GM23338 (cell line): Measurements from ENCODE around the gene C1orf198. TPM values are rescaled to one million over a fixed set of nuclear protein-coding genes. Genes with fewer than 3 reads are reported as not detected.

Source experiments
- ATAC-seq: fragments of 200-7000 bp; cut with Tn5 transposase; 3 replicates; pipeline ENCODE4 v1.9.1; 2020
- DNase-seq: peaks from one replicate; pipeline ENCODE4 v3.0.0-alpha.2; 2015; ENCODE audit warnings: low spot score
- H2AFZ ChIP-seq: fragments of 200-600 bp; sonication (generic); 2 replicates; pipeline ENCODE4 v1.8.0; 2016; ENCODE audit warnings: antibody characterized with exemption, mild to moderate bottlenecking, moderate library complexity
- H3F3A ChIP-seq: fragments of 200-600 bp; sonication (generic); replicated peaks from 2 replicates; pipeline ENCODE4 v1.8.0; 2017; ENCODE audit warnings: antibody characterized with exemption, mixed run types, low read depth
- H3K27ac ChIP-seq: fragments of 200-600 bp; sonication (generic); 2 replicates; pipeline ENCODE4 v1.6.1; 2016; ENCODE audit warnings: low read depth
- H3K27me3 ChIP-seq: fragments of 200-600 bp; sonication (generic); 2 replicates; pipeline ENCODE4 v1.8.0; 2016; ENCODE audit warnings: mild to moderate bottlenecking, mixed run types, moderate library complexity; ENCODE audit not compliant: insufficient read depth
- H3K36me3 ChIP-seq: fragments of 200-600 bp; sonication (generic); 2 replicates; pipeline ENCODE4 v1.8.0; 2016; ENCODE audit warnings: mild to moderate bottlenecking; ENCODE audit not compliant: insufficient read depth
- H3K4me1 ChIP-seq: fragments of 200-600 bp; sonication (generic); 2 replicates; pipeline ENCODE4 v1.8.0; 2016; ENCODE audit warnings: mild to moderate bottlenecking, moderate library complexity; ENCODE audit not compliant: insufficient read depth
- H3K4me2 ChIP-seq: fragments of 200-600 bp; sonication (generic); 2 replicates; pipeline ENCODE4 v1.7.1; 2017; ENCODE audit warnings: mixed run types
- H3K4me3 ChIP-seq: fragments of 200-600 bp; sonication (generic); 2 replicates; pipeline ENCODE4 v1.6.1; 2016; ENCODE audit warnings: mixed run types
- H3K79me2 ChIP-seq: fragments of 200-600 bp; sonication (generic); replicated peaks from 2 replicates; pipeline ENCODE4 v1.8.0; 2017; ENCODE audit warnings: mild to moderate bottlenecking; ENCODE audit not compliant: insufficient read depth
- H3K9me2 ChIP-seq: fragments of 200-600 bp; sonication (generic); 2 replicates; pipeline ENCODE4 v1.8.0; 2017; ENCODE audit not compliant: insufficient read depth
- H4K20me1 ChIP-seq: fragments of 200-600 bp; sonication (generic); replicated peaks from 2 replicates; pipeline ENCODE4 v1.8.0; 2017; ENCODE audit warnings: mild to moderate bottlenecking; ENCODE audit not compliant: insufficient read depth
- H3K27ac Mint-ChIP-seq: 2 replicates; pipeline ENCODE4 v1.8.0; 2020; ENCODE audit warnings: inconsistent platforms, mild to moderate bottlenecking, moderate library complexity, mixed read lengths
- H3K27me3 Mint-ChIP-seq: 3 replicates; pipeline ENCODE4 v1.8.0; 2022; ENCODE audit warnings: low read depth, mild to moderate bottlenecking, moderate library complexity, mixed read lengths, inconsistent platforms; ENCODE audit not compliant: insufficient read depth, poor library complexity
- H3K36me3 Mint-ChIP-seq: 3 replicates; pipeline ENCODE4 v1.8.0; 2021; ENCODE audit warnings: low read depth, mild to moderate bottlenecking, inconsistent platforms, moderate library complexity, mixed read lengths
- H3K4me1 Mint-ChIP-seq: 3 replicates; pipeline ENCODE4 v1.8.0; 2020; ENCODE audit warnings: mild to moderate bottlenecking, inconsistent platforms, mixed read lengths
- H3K4me3 Mint-ChIP-seq: 3 replicates; pipeline ENCODE4 v1.8.0; 2021; ENCODE audit warnings: moderate library complexity, mild to moderate bottlenecking, inconsistent platforms, mixed read lengths
- H3K9me3 Mint-ChIP-seq: 3 replicates; pipeline ENCODE4 v1.8.0; 2020; ENCODE audit warnings: moderate library complexity, mild to moderate bottlenecking, inconsistent platforms, mixed read lengths
- CREB1 ChIP-seq: fragments of 250-450 bp; sonication (Bioruptor Pico); IDR thresholded peaks from 2 replicates; pipeline ENCODE4 v1.5.0; 2020; ENCODE audit warnings: low read depth, mild to moderate bottlenecking, moderate library complexity
- ETS1 ChIP-seq: IDR thresholded peaks from 2 replicates; pipeline ENCODE4 v1.6.1; 2016; ENCODE audit warnings: antibody characterized with exemption
- EZH2 ChIP-seq: fragments of 200-600 bp; sonication (generic); IDR thresholded peaks from one replicate; pipeline ENCODE4 v1.8.0; 2017; ENCODE audit warnings: antibody characterized with exemption, mild to moderate bottlenecking, low read depth; ENCODE audit not compliant: unreplicated experiment
- EZH2phosphoT487 ChIP-seq: fragments of 200-600 bp; sonication (generic); IDR thresholded peaks from one replicate; pipeline ENCODE4 v1.8.1; 2018; ENCODE audit warnings: antibody characterized with exemption; ENCODE audit not compliant: unreplicated experiment
- JUNB ChIP-seq: IDR thresholded peaks from one replicate; pipeline ENCODE4 v1.6.1; 2016; ENCODE audit warnings: antibody characterized with exemption; ENCODE audit not compliant: unreplicated experiment
- NANOG ChIP-seq: IDR thresholded peaks from 2 replicates; pipeline ENCODE4 v1.6.1; 2016; ENCODE audit warnings: antibody characterized with exemption, borderline replicate concordance
- POLR2AphosphoS5 ChIP-seq: IDR thresholded peaks from 2 replicates; pipeline ENCODE4 v1.6.1; 2016; ENCODE audit warnings: antibody characterized with exemption, low read depth
- STAT1 ChIP-seq: IDR thresholded peaks from one replicate; pipeline ENCODE4 v1.6.1; 2016; ENCODE audit warnings: antibody characterized with exemption; ENCODE audit not compliant: unreplicated experiment
- ZNF114 ChIP-seq: fragments of 250-450 bp; sonication (Bioruptor Pico); IDR thresholded peaks from 2 replicates; pipeline ENCODE4 v1.5.0; 2020; ENCODE audit warnings: mild to moderate bottlenecking, moderate library complexity
- ZNF331 ChIP-seq: fragments of 250-450 bp; sonication (Bioruptor Pico); IDR thresholded peaks from 2 replicates; pipeline ENCODE4 v1.5.0; 2020; ENCODE audit warnings: low read depth, mild to moderate bottlenecking, moderate library complexity
- ZNF462 ChIP-seq: fragments of 250-450 bp; sonication (Bioruptor Pico); IDR thresholded peaks from 2 replicates; pipeline ENCODE4 v1.5.0; 2020; ENCODE audit warnings: mild to moderate bottlenecking, moderate library complexity
- polyA plus RNA-seq: library from polyadenylated mRNA; unstranded; fragments of >200 nt; fragmentation: Nextera tagmentation; extraction: Ambion mirVana; gene quantifications from 2 replicates; pipeline ENCODE4 v1.2.1, GENCODE V29; 2016
- total RNA-seq: library from RNA; depleted of rRNA; stranded (reverse); fragments of >200 nt; shearing (Covaris generic); gene quantifications from 2 replicates; pipeline ENCODE4 v1.2.3, GENCODE V29; 2014
- TF ChIP-seq, protein P1 (sequence below), 2 experiments: fragments of 200-600 bp in 1 of 2; sonication (generic) in 1 of 2; conservative IDR thresholded peaks; 2 replicates each; pipeline versions ENCODE4 v1.5.1 to v1.6.1; 2016 to 2017; ENCODE audit warnings: antibody characterized with exemption in 2 of 2, low read depth in 2 of 2, mild to moderate bottlenecking in 2 of 2, moderate library complexity in 1 of 2
- TF ChIP-seq, protein P2 (sequence below): IDR thresholded peaks from one replicate; pipeline ENCODE4 v1.6.1; 2018; ENCODE audit warnings: antibody characterized with exemption; ENCODE audit not compliant: unreplicated experiment

C1orf198 gene
- total and polyA plus RNA-seq, 2 experiments from 2014 or later: 14.9 to 46.6 TPM

DNA sequence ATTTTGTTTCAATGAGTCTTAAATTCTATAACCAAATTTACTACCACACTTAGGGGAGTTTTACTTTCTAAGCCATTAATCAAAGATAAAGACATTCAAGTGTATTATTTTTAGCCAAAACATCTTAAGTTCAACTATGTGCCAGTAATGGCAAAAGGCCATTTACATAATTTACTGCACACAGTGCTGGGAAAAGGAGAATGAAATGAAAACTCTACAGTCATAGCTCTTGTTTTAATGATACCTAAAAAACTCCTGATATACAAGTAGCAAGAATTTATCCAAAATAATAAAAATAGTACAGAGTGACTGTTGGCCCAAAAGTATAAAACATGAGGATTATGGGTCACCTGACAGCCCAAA is 42.4 kb upstream of the C1orf198 start:
- Histone ChIP-seq H3K27me3 (no peaks in the 10 kb centered on the region), H3K9me2 (no peaks in the 10 kb centered on the region), H2AFZ (no peak overlapping the region), H3K79me2 (no peaks in the 10 kb centered on the region), H3F3A (no peaks in the 10 kb centered on the region), H3K36me3 (no peaks in the 10 kb centered on the region), H3K4me2 (no peak overlapping the region), H3K4me3 (no peak overlapping the region), H3K4me1 (no peaks in the 10 kb centered on the region), H3K27ac (no peak overlapping the region), H4K20me1 (no peaks in the 10 kb centered on the region)
- no peak overlapping the region for H3K27ac Mint-ChIP-seq
- no peaks in the 10 kb centered on the region for H3K4me1 Mint-ChIP-seq
- no peaks in the 10 kb centered on the region for H3K27me3 Mint-ChIP-seq
- DNase-seq (no peak), ATAC-seq (no peak)
- TF ChIP-seq ZNF462 (no peak), STAT1 (no peak), NANOG (no peak), EZH2phosphoT487 (no peak), EZH2 (no peak), JUNB (no peak), ZNF331 (CRISPR knock-in tag) (no peak), CREB1 (no peak), ETS1 (no peak), POLR2AphosphoS5 (no peak), ZNF114 (CRISPR knock-in tag) (no peak)
- TF ChIP-seq, protein P1, sequence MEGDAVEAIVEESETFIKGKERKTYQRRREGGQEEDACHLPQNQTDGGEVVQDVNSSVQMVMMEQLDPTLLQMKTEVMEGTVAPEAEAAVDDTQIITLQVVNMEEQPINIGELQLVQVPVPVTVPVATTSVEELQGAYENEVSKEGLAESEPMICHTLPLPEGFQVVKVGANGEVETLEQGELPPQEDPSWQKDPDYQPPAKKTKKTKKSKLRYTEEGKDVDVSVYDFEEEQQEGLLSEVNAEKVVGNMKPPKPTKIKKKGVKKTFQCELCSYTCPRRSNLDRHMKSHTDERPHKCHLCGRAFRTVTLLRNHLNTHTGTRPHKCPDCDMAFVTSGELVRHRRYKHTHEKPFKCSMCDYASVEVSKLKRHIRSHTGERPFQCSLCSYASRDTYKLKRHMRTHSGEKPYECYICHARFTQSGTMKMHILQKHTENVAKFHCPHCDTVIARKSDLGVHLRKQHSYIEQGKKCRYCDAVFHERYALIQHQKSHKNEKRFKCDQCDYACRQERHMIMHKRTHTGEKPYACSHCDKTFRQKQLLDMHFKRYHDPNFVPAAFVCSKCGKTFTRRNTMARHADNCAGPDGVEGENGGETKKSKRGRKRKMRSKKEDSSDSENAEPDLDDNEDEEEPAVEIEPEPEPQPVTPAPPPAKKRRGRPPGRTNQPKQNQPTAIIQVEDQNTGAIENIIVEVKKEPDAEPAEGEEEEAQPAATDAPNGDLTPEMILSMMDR (conservative IDR thresholded peaks at IDR 0.05; ENCODE audit: low read depth in 2 of 2): no peak
- TF ChIP-seq, protein P2, sequence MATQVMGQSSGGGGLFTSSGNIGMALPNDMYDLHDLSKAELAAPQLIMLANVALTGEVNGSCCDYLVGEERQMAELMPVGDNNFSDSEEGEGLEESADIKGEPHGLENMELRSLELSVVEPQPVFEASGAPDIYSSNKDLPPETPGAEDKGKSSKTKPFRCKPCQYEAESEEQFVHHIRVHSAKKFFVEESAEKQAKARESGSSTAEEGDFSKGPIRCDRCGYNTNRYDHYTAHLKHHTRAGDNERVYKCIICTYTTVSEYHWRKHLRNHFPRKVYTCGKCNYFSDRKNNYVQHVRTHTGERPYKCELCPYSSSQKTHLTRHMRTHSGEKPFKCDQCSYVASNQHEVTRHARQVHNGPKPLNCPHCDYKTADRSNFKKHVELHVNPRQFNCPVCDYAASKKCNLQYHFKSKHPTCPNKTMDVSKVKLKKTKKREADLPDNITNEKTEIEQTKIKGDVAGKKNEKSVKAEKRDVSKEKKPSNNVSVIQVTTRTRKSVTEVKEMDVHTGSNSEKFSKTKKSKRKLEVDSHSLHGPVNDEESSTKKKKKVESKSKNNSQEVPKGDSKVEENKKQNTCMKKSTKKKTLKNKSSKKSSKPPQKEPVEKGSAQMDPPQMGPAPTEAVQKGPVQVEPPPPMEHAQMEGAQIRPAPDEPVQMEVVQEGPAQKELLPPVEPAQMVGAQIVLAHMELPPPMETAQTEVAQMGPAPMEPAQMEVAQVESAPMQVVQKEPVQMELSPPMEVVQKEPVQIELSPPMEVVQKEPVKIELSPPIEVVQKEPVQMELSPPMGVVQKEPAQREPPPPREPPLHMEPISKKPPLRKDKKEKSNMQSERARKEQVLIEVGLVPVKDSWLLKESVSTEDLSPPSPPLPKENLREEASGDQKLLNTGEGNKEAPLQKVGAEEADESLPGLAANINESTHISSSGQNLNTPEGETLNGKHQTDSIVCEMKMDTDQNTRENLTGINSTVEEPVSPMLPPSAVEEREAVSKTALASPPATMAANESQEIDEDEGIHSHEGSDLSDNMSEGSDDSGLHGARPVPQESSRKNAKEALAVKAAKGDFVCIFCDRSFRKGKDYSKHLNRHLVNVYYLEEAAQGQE: no peak
- H3K36me3 Mint-ChIP-seq: no peaks in the 10 kb centered on the region
- no peaks in the 10 kb centered on the region for H3K9me3 Mint-ChIP-seq
- no peak overlapping the region for H3K4me3 Mint-ChIP-seq
